Measurements from ENCODE around the gene RNF212.

The RNF212 gene

DNA sequence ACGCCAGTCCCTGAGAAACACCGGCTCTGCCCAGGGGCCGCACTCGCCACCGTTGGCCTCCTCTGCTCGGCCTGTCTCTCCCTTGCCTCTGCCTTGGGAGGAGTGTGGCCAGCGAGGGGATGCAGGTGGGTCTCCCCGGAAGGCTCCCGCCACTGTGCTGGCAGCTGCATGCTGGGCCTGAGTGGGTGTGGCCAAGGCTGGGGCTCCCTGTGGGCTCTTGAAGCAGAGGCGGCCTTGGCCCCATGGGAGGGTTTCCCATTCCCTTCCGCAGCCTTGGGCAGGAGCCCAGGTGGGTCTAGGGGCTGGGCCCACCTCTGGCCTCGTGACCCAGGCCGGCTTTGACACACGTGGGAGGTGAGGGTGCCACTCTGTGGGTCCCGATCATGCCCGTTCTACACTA is 82.8 kb downstream of the RNF212 start:
- DNase-seq, result no peak

DNA sequence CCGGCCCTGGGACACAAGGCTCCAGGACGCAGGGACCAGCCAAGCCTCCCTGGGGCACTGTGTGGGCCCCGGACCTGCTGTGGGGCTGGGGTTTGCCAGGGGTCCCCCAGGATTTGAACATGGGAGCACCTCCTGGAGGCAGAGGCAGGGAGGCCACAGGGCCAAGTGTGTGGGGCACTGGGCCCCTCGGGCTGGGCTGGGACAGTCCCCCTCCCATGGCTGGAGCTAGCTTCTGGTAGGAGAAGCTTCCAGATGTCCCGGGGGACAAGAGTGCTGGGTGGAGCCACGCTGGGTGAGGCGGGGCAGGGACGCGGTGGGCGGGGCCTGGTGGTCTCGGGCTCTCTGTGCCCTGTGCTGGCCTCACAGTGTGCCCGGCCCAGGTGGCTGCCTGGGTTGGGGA is 83.3 kb downstream of the RNF212 start:
- no peak for DNase-seq

DNA sequence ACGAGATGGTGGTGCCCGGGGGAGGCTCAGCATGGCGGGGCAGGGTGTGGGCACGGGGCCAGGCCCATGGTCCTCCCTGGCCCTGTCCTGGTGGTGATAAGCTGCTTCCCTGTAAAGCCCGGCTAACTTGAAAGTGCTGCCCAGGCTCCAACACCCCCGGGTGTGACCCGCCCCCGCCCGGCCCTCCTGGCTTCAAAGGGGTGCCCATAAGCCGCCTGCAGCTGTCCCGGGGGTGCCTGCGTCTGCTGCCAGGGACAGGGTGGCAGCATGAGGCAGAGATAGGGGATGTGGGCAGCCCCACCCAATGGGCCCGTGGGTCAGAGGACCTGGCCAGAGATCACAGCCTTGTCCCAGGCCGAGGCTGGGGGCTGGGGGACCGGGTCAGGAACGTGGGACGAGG is 83.8 kb downstream of the RNF212 start:
- no peak for DNase-seq

DNA sequence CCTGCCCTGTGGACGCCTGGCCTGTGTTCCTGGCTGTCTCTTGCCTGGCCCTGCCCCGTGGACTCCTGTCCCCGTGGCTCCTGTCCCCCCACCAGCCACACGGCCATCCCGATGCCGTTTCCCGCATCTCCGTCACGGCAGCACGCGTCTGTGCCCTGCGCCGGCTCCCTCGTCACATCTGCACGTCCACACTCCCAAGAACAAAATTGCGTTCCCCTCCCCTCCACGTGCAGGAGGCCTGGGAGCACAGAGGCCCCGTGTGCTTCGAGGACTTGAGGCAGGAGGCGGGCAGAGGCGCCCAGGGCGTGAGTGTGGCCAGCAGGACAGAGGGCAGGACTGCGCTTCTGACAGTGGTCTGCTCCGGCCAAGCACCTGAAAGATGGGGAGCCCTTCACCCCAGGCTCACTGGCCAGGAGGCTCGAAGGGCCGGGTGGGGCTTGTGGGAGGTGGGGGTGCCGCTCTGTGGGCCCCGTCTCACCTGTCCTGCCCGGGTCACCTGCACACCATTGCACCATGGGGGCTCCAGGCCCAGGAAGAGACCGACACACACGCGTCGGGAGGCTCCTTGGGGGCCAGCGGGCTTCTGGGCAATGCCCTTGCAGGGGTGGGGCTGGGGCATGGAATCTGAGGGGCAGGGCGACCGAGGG is 84.7 kb downstream of the RNF212 start:
- no peak for DNase-seq

DNA sequence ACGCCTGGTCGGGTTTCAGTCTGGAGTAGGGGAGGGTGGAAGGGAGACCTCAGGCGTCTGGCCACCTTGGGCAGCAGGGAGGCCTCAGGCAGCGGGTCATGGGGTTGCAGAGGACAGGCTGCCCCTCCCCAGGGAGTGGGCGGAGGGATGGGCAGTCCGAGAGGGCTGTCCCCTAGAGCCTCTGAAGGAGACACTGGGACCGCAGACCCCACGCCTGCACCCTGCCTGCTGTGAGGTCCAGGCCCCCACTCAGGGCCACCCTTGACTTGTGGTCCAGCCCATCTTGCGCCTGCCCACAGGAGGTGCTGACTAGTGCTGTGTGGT is 85.5 kb downstream of the RNF212 start:
- no peak for DNase-seq

DNA sequence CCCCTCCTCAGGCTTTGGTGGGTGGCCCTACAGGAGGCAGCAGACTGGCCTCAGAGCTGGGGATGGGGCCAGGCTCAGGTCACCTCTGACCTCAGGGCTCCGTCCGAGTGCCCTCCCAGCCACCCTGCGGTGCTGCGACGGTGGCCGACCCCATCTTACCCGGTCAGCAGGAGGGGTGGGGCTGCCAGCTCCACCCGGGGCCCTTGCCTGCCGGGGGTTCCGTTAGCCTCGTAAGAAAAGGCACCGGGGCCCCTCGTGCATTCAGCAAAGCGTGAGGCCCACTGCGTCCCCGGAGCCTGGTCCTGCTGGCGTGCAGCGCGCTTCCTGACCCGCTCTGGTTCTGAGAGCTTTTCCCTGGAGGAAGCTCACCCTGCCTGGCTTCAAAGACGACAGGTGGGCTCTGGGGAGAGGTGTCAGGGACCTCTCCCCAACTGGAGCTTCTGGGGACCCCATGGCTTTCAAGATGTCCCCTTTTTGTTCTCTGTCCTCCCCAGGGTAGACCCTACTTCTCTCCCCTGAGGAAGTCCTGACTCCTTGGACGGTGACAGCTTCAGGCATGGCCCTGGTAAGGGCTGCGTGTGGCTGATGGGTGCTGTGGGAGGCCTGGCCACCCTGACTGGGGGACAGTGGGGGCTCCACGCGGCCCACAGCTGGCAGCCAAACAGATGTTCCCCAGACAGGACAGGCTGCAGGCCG is 86.0 kb downstream of the RNF212 start:
- no peak for DNase-seq

DNA sequence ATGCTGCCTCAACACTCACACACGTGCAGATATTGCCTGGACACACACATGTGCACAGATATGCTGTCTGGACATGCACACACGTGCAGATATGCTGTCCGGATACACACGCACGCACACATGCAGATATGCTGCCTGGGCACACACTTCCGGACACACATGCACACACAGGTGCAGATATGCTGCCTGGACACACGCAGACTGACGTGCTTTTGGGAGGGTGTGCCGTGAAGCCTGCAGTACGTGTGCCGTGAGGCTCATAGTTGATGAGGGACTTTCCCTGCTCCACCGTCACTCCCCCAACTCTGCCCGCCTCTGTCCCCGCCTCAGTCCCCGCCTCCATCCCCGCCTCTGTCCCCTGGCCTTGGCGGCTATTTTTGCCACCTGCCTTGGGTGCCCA is 87.2 kb downstream of the RNF212 start:
- DNase-seq, result no peak

DNA sequence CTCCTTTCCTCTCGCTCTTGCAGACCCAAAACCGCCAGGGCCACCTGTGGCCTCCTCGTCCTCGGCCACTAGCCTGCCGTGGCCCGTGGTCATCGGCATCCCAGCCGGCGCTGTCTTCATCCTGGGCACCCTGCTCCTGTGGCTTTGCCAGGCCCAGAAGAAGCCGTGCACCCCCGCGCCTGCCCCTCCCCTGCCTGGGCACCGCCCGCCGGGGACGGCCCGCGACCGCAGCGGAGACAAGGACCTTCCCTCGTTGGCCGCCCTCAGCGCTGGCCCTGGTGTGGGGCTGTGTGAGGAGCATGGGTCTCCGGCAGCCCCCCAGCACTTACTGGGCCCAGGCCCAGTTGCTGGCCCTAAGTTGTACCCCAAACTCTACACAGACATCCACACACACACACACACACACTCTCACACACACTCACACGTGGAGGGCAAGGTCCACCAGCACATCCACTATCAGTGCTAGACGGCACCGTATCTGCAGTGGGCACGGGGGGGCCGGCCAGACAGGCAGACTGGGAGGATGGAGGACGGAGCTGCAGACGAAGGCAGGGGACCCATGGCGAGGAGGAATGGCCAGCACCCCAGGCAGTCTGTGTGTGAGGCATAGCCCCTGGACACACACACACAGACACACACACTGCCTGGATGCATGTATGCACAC is 88.3 kb downstream of the RNF212 start:
- DNase-seq, result no peak

DNA sequence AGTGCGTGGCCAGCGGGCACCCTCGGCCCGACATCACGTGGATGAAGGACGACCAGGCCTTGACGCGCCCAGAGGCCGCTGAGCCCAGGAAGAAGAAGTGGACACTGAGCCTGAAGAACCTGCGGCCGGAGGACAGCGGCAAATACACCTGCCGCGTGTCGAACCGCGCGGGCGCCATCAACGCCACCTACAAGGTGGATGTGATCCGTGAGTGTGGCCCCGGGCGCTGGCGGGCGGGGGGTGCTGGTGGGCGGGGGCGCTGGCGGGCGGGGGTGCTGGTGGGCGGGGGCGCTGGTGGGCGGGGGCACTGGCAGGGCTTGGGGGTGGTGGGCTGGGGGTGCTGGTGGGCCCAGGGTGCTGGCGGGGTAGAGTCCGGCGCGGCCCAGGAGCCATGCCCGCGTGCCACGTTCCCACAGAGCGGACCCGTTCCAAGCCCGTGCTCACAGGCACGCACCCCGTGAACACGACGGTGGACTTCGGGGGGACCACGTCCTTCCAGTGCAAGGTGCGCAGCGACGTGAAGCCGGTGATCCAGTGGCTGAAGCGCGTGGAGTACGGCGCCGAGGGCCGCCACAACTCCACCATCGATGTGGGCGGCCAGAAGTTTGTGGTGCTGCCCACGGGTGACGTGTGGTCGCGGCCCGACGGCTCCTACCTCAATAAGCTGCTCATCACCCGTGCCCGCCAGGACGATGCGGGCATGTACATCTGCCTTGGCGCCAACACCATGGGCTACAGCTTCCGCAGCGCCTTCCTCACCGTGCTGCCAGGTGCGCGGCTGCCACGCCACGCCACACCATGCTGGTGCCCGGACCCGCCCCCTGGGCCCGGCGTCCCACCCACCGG is 89.2 kb downstream of the RNF212 start:
- DNase-seq, result no peak

DNA sequence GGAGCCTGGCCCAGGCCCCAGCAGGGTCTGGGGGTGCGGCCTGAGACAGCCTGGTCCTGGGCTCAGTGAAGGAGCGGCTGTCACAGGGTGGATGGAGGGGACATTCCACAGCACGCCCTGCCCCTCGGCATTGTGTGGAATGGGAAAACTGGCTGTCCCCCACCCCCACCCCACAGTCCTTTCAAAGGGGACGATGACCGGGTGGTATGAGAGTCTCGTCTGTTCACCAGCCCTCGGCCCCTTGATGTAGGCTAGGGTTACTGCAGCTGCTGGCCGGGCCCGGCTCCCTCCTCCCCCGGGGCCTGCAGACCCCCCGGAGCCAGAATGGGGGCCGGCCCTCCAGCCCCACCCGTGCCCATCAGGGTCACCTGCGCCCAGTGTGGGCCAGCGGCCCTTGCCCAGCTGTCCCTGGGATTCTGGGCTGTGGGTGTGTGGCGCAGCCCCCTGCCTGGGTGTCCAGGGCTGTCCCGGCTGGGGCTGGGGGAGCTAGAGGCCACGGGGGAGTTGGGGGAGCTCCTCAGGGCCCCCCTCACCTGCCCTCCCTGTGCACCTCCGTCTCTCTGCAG is 90.2 kb downstream of the RNF212 start:
- no peak for DNase-seq

DNA sequence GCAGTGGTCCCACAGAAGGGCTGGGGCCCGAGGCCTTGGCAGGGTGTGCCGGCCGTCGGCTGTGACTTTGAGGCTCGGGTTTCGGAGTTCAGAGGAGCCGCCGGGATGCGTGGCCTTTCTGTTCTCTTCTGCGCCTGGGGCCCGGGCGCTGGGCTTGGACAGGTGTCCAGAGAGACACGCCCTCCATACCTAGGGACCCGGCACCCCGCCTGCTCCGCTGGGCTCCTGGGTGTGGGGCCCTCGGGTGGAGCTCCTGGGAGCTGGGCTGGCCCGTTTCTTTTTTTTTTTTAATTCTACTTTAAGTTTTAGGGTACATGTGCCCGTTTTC is 90.7 kb downstream of the RNF212 start:
- DNase-seq, result no peak

DNA sequence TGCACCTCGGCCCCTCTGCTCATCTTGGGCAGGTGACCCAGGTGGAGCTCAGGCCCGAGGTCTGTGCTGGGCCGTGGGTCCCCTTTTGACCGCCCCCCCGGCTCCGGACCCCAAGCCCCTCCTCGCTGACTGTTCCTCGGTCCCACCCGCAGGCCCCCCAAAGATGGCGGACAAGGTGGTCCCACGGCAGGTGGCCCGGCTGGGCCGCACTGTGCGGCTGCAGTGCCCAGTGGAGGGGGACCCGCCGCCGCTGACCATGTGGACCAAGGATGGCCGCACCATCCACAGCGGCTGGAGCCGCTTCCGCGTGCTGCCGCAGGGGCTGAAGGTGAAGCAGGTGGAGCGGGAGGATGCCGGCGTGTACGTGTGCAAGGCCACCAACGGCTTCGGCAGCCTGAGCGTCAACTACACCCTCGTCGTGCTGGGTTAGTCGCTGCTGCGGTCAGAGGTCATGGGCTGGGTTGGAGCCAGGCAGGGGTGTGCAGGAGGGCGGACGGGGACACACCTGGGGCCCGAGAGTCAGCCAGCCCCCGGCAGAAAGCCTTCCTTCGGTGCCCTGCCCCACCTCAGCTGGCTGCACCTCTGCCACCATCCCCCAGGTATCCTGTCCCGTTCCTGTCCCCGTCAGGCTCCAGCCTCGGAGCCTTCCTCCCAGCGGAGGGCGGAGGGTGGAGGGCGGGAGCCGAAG is 91.2 kb downstream of the RNF212 start:
- DNase-seq, result no peak
